GM12878 (cell line): Measurements from ENCODE around the gene RPL9. TPM values are rescaled to one million over a fixed set of nuclear protein-coding genes. Genes with fewer than 3 reads are reported as not detected.

Experiments
- ATAC-seq: fragments of 200-7000 bp; cut with Tn5 transposase; 3 replicates; pipeline ENCODE4 v1.9.1; 2020; ENCODE audit warnings: mild to moderate bottlenecking, moderate library complexity
- BruUV-seq: library from RNA; stranded (reverse); fragments of 400-500 nt; replicated peaks from 2 replicates; lab custom pipeline; 2021; lab: Mats Ljungman, UMichigan
- CTCF ChIA-PET: fragments of 300-600 bp; sonication (Branson Sonifier 250); formaldehyde crosslinking; extraction: SDS; loops from one replicate; lab custom pipeline; 2021; ENCODE audit warnings: inconsistent platforms; lab: Yijun Ruan, JAX
- POLR2A ChIA-PET: fragments of 350-600 bp; formaldehyde crosslinking; extraction: SDS; loops from one replicate; lab custom pipeline; 2021; ENCODE audit warnings: inconsistent platforms; lab: Charles Lee
- RAD21 ChIA-PET: fragments of 300-600 bp; sonication (Branson Sonifier 250); formaldehyde crosslinking; loops from one replicate; lab custom pipeline; 2023; ENCODE audit warnings: antibody characterized with exemption; ENCODE audit not compliant: unreplicated experiment; lab: Charles Lee
- SMC1A ChIA-PET: fragments of 300-600 bp; sonication (Branson Sonifier 250); formaldehyde crosslinking; loops from one replicate; lab custom pipeline; 2023; ENCODE audit not compliant: unreplicated experiment, uncharacterized antibody; lab: Charles Lee
- DNase-seq: peaks from one replicate; pipeline ENCODE4 v3.0.0-alpha.2; 2011; ENCODE audit warnings: low read depth, low spot score
- FAIRE-seq: peaks from 3 replicates; lab custom pipeline; 2011; peaks lifted over from hg19 to GRCh38; lab: Jason Lieb, UNC
- H2AFZ ChIP-seq: 2 replicates; pipeline ENCODE4 v1.6.0; 2011; ENCODE audit warnings: low read depth, low read length, control low read depth; ENCODE audit not compliant: control insufficient read depth
- H3K27ac ChIP-seq: 2 replicates; pipeline ENCODE4 v1.5.1; 2011; ENCODE audit warnings: control low read depth; ENCODE audit not compliant: control insufficient read depth, insufficient read depth
- H3K27me3 ChIP-seq, 2 experiments: replicated peaks in 1 of 2; 2 replicates each; pipeline versions ENCODE4 v1.6.0 to v1.6.1; 2011; ENCODE audit warnings: low read length in 1 of 2; ENCODE audit not compliant: control insufficient read depth in 2 of 2, insufficient read depth in 2 of 2
- H3K36me3 ChIP-seq, 2 experiments: 2 replicates each; pipeline ENCODE4 v1.5.1; 2011; ENCODE audit warnings: low read length in 1 of 2; ENCODE audit not compliant: control insufficient read depth in 2 of 2, insufficient read depth in 2 of 2
- H3K4me1 ChIP-seq: 2 replicates; pipeline ENCODE4 v1.6.1; 2011; ENCODE audit warnings: mild to moderate bottlenecking, low read length, moderate library complexity, mixed read lengths; ENCODE audit not compliant: control insufficient read depth, insufficient read depth
- H3K4me2 ChIP-seq: 2 replicates; pipeline ENCODE4 v1.6.0; 2011; ENCODE audit warnings: control low read depth; ENCODE audit not compliant: control insufficient read depth, insufficient read depth
- H3K4me3 ChIP-seq: fragments of 200-600 bp; sonication (generic); 2 replicates; pipeline ENCODE4 v1.5.1; 2016
- H3K79me2 ChIP-seq: 2 replicates; pipeline ENCODE4 v1.6.0; 2011; ENCODE audit warnings: low read length; ENCODE audit not compliant: control insufficient read depth, insufficient read depth
- H3K9ac ChIP-seq: 2 replicates; pipeline ENCODE4 v1.8.0; 2011; ENCODE audit warnings: low read length, control low read depth, mixed read lengths; ENCODE audit not compliant: control insufficient read depth, insufficient read depth
- H3K9me3 ChIP-seq: replicated peaks from 3 replicates; pipeline ENCODE4 v1.5.1; 2011; ENCODE audit warnings: mild to moderate bottlenecking, low read length; ENCODE audit not compliant: control insufficient read depth, insufficient read depth
- H4K20me1 ChIP-seq: 2 replicates; pipeline ENCODE4 v1.6.0; 2011; ENCODE audit not compliant: control insufficient read depth, insufficient read depth
- CBX3 ChIP-seq: fragments of 200-600 bp; sonication (generic); IDR thresholded peaks from 2 replicates; pipeline ENCODE4 v1.6.1; 2016; ENCODE audit warnings: low read depth, borderline replicate concordance
- CBX5 ChIP-seq: sonication (generic); IDR thresholded peaks from 2 replicates; pipeline ENCODE4 v1.6.1; 2016; ENCODE audit warnings: low read depth, moderate library complexity, mild to moderate bottlenecking, inconsistent platforms
- EZH2 ChIP-seq: IDR thresholded peaks from 2 replicates; pipeline ENCODE4 v1.6.1; 2012; ENCODE audit warnings: low read depth, mild to moderate bottlenecking, control low read depth, inconsistent platforms, low read length, borderline replicate concordance; ENCODE audit not compliant: control insufficient read depth
- IRF4 ChIP-seq: IDR thresholded peaks from 2 replicates; pipeline ENCODE4 v1.6.1; 2011; ENCODE audit warnings: low read depth, low read length
- JUNB ChIP-seq: IDR thresholded peaks from 2 replicates; pipeline ENCODE4 v1.6.1; 2016; ENCODE audit warnings: antibody characterized with exemption, mild to moderate bottlenecking
- JUND ChIP-seq: IDR thresholded peaks from 2 replicates; pipeline ENCODE4 v1.6.1; 2012; ENCODE audit warnings: low read depth, mild to moderate bottlenecking, low read length, improper control_type of control experiment, moderate library complexity
- RFX5 ChIP-seq: IDR thresholded peaks from 2 replicates; pipeline ENCODE4 v1.6.1; 2011; ENCODE audit warnings: low read depth, low read length, improper control_type of control experiment
- RUNX3 ChIP-seq: IDR thresholded peaks from 2 replicates; pipeline ENCODE4 v1.6.1; 2012; ENCODE audit warnings: low read length, inconsistent platforms
- SMARCA5 ChIP-seq: fragments of 450-650 bp; IDR thresholded peaks from 2 replicates; pipeline ENCODE4 v1.6.1; 2017; ENCODE audit warnings: mild to moderate bottlenecking
- TARDBP ChIP-seq: IDR thresholded peaks from 2 replicates; pipeline ENCODE4 v1.6.1; 2016; ENCODE audit warnings: borderline replicate concordance
- WRNIP1 ChIP-seq: IDR thresholded peaks from 2 replicates; pipeline ENCODE4 v1.6.1; 2011; ENCODE audit warnings: low read depth, low read length, improper control_type of control experiment, borderline replicate concordance
- ZNF217 ChIP-seq: fragments of 450-650 bp; IDR thresholded peaks from 2 replicates; pipeline ENCODE4 v1.6.1; 2017; ENCODE audit warnings: antibody characterized with exemption, mild to moderate bottlenecking
- ZNF622 ChIP-seq: fragments of 450-650 bp; IDR thresholded peaks from 2 replicates; pipeline ENCODE4 v1.6.1; 2017; ENCODE audit warnings: mild to moderate bottlenecking, inconsistent platforms
- WGBS: methylation state at CpG from one replicate; pipeline ENCODE4 v1.1.6; 2016; ENCODE audit warnings: low lambda C conversion rate; ENCODE audit not compliant: insufficient replicate concordance, insufficient coverage; ENCODE audit errors: missing lambda C conversion rate; 5-methylcytosine and 5-hydroxymethylcytosine counted together
- in situ Hi-C: fragments of 300-500 bp; cut with MboI; formaldehyde crosslinking; loops from 9 replicates; pipeline ENCODE4 v1.14.3; 2018; ENCODE audit warnings: mixed read lengths
- intact Hi-C: fragments of 100-400 bp; cut with micrococcal nuclease; formaldehyde crosslinking; loops from one replicate; pipeline ENCODE4 v1.14.2; 2022; ENCODE audit not compliant: unreplicated experiment
- polyA plus RNA-seq, 11 experiments: library from polyadenylated mRNA; depleted of rRNA in 4 of 11; unstranded in 6 of 11; stranded (reverse) in 5 of 11; fragments of >200 nt; fragmentation: Nextera tagmentation in 4 of 11; fragmentation: Illumina TruSeq in 1 of 11; extraction: Ambion mirVana in 4 of 11; extraction: Trizol in 1 of 11; gene quantifications; 1 replicate in 1 of 11; 2 replicates in 10 of 11; pipeline versions ENCODE4 v1.2.1 to v1.2.3, GENCODE V29; 2011 to 2016; ENCODE audit warnings: inconsistent platforms in 2 of 11, missing spikeins in 2 of 11, low read depth in 1 of 11
- total RNA-seq, 4 experiments: library from RNA; depleted of rRNA in 3 of 4; stranded (reverse); fragments of >200 nt in 3 of 4; fragmentation: Illumina TruSeq in 1 of 4; extraction: Trizol in 1 of 4; gene quantifications; 2 replicates each; pipeline versions ENCODE4 v1.2.1 to v1.2.3, GENCODE V29; 2013 to 2021
- TF ChIP-seq, protein P1 (sequence below): fragments of 150-350 bp; IDR thresholded peaks from 2 replicates; pipeline ENCODE4 v1.6.1; 2014; ENCODE audit warnings: mild to moderate bottlenecking, low read depth, low read length

The RPL9 gene
- total and polyA plus RNA-seq, 10 of the 15 experiments (the other 5 are each of a cell fraction or from before 2014, with no cell fraction given): 1,006 to 4,767 (median 2,910) TPM

DNA sequence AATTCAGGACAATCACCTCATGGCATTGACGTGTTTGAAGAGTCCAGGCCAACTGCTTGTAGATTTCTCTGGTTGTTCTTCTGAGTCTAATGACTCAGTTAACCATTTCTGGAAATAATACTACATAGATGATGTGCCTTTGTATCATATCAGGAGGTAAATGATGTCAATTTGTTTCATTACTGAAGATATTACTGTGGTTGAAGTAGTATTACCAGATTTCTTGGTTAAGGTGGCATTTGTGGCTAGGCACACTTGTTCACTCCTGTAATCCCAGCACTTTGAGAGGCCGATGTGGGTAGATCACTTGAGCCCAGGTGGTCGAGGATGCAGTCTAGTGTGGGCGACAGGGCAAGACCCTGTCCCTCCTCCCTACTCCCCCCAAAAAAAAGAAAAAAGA is 15.7 kb downstream of the RPL9 start:
- no TSS peak for BruUV-seq
- H3K79me2 ChIP-seq: no peaks in the 10 kb centered on the region
- H3K4me1 ChIP-seq: peaks cover 4% of the 10 kb centered on the region; the same call in 1 of the 2 replicates
- H3K36me3 ChIP-seq: no peaks in the 10 kb centered on the region
- POLR2A ChIA-PET: no interaction called here
- H3K9ac ChIP-seq: no peak overlapping the region
- H3K27me3 ChIP-seq: no peaks in the 10 kb centered on the region; a peak in 1 of 4 replicates
- no peak for DNase-seq
- no peak overlapping the region for H3K27ac ChIP-seq
- no peak for TF ChIP-seq ZNF217
- TF ChIP-seq RUNX3: peak; percentile 33; the same call in 1 of the 2 replicates
- peak; percentile 81 for TF ChIP-seq JUNB
- TF ChIP-seq TARDBP: no peak
- CTCF ChIA-PET: no interaction called here
- H4K20me1 ChIP-seq: no peaks in the 10 kb centered on the region
- no peaks in the 10 kb centered on the region for H3K9me3 ChIP-seq
- H3K4me2 ChIP-seq: no peak overlapping the region
- H2AFZ ChIP-seq: no peak overlapping the region
- intact Hi-C loops: no loop called here
- RAD21 ChIA-PET: no interaction called here
- H3K4me3 ChIP-seq: no peak overlapping the region
- in situ Hi-C loops: loop anchor here (25.0 kb wide), 1 partner anchor 531 kb away; no protein-coding TSS in a partner anchor
- 20% methylated on average over 4 of the region's 4 CpGs for WGBS
- FAIRE-seq: no peak
- ATAC-seq: no peak
- SMC1A ChIA-PET: interaction anchor here (0.7 kb wide), 1 partner anchor 66 kb away, joined by 3 read pairs; no protein-coding TSS in a partner anchor

GRCh38 chr4:39441593-39441992 is 17.1 kb downstream of the RPL9 start:
- no peaks in the 10 kb centered on the region for H3K79me2 ChIP-seq
- no peaks in the 10 kb centered on the region for H3K9me3 ChIP-seq
- no peaks in the 10 kb centered on the region for H4K20me1 ChIP-seq
- in situ Hi-C loops: loop anchor here (25.0 kb wide), 1 partner anchor 529 kb away; no protein-coding TSS in a partner anchor
- no peak overlapping the region for H3K9ac ChIP-seq
- RAD21 ChIA-PET: interaction anchor here (0.6 kb wide), 1 partner anchor 264 kb away, joined by 4 read pairs; no protein-coding TSS in a partner anchor
- H3K36me3 ChIP-seq: no peaks in the 10 kb centered on the region
- H3K4me3 ChIP-seq: no peak overlapping the region
- TF ChIP-seq ZNF622 (no peak), CBX5 (no peak), JUND (no peak), WRNIP1 (no peak), IRF4 (no peak), EZH2 (no peak), RFX5 (no peak), CBX3 (no peak), SMARCA5 (no peak)
- TF ChIP-seq, protein P1, sequence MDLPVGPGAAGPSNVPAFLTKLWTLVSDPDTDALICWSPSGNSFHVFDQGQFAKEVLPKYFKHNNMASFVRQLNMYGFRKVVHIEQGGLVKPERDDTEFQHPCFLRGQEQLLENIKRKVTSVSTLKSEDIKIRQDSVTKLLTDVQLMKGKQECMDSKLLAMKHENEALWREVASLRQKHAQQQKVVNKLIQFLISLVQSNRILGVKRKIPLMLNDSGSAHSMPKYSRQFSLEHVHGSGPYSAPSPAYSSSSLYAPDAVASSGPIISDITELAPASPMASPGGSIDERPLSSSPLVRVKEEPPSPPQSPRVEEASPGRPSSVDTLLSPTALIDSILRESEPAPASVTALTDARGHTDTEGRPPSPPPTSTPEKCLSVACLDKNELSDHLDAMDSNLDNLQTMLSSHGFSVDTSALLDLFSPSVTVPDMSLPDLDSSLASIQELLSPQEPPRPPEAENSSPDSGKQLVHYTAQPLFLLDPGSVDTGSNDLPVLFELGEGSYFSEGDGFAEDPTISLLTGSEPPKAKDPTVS: no peak
- BruUV-seq: no TSS peak
- POLR2A ChIA-PET: no interaction called here
- H3K27me3 ChIP-seq: no peaks in the 10 kb centered on the region; a peak in 1 of 4 replicates
- H3K4me1 ChIP-seq: no peaks in the 10 kb centered on the region
- ATAC-seq (no peak), FAIRE-seq (no peak), DNase-seq (no peak)
- H3K4me2 ChIP-seq: no peak overlapping the region
- CTCF ChIA-PET: interaction anchor here (0.9 kb wide), 1 partner anchor 638 kb away, joined by 3 read pairs; no protein-coding TSS in a partner anchor
- H2AFZ ChIP-seq: no peak overlapping the region
- WGBS: 84% methylated on average over 2 of the region's 2 CpGs
- no peak overlapping the region for H3K27ac ChIP-seq
- intact Hi-C loops: no loop called here
- SMC1A ChIA-PET: no interaction called here
